HG02798 (cell line): ENCODE measurements around the gene TNK2.
"Not testable (repeated sequence)": the region's sequence is repeated elsewhere in the genome, so short reads cannot be mapped to it uniquely, and the experiment has no call there.

ENCODE experiments used
- ATAC-seq: cut with Tn5 transposase; IDR thresholded peaks from one replicate; pipeline ENCODE4 v1.9.1; 2021; ENCODE audit warnings: mild to moderate bottlenecking; ENCODE audit not compliant: unreplicated experiment, poor library complexity

The TNK2 gene

GRCh38 chr3:195873281-195873887, 35.0 kb downstream of the TNK2 start:
- no peak for ATAC-seq

DNA sequence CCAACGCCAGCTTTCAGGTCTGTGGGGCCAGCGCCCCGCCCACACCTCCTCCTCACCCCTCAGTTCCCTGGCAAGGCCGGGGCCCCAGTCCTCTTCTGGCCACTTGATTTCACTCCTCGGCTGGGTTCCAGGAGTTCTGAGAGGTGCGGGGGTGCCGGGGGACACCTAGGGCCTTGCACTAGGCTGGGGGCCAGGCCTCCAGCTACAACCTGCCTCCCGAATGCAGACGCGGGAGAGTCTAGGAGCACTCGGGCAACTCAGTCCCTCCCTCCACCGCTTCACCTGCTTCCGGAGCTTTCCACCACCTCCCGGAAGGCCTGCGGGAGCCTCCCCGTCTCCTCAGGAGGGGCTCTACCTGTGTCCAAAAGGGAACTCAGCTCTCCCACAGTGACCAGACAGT, 35.6 kb downstream of the TNK2 start:
- no peak for ATAC-seq

DNA sequence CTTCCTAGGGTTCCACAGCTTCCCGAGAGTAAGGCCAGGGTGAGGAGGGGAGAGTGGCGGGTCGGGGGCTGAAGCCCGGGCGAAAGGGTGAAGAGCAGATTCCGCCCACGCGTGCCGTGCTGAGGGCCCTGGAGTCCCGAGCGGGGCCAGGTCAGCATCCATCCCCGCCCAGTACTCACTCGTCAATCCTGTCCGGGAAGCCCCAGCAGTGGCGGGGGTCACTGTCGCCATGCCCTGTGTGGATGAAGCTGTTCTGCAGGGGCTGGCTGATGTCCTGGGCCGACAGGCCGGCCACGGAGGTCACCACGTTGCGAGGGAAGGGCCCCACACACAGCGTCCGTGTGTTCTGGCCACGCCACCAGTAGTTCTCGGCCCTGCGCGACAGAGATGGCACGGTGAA, 36.3 kb downstream of the TNK2 start:
- no peak for ATAC-seq

DNA sequence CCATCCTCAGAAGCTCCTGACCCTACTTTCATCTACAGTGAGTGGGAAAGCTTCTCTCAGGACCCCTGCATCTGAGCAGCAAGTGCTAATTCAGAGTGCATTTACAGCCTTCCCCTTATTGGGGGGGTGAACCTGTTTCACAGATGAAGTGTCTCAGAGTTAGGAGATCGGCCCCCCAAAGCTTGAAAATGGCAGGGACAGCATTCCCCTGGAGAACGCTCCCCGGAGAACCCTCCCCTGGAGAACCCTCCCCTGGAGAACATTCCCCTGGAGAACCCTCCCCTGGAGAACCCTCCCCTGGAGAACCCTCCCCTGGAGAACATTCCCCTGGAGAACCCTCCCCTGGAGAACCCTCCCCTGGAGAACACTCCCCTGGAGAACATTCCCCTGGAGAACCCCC, 36.7 kb downstream of the TNK2 start:
- ATAC-seq, result not testable (repeated sequence)

- ATAC-seq, result no peak
Observed at GRCh38 chr3:195870937-195871336, 37.4 kb downstream of the TNK2 start.

GRCh38 chr3:195870442-195870841, 37.9 kb downstream of the TNK2 start:
- ATAC-seq, result no peak

GRCh38 chr3:195869413-195870001, 38.8 kb downstream of the TNK2 start:
- ATAC-seq, result no peak

DNA sequence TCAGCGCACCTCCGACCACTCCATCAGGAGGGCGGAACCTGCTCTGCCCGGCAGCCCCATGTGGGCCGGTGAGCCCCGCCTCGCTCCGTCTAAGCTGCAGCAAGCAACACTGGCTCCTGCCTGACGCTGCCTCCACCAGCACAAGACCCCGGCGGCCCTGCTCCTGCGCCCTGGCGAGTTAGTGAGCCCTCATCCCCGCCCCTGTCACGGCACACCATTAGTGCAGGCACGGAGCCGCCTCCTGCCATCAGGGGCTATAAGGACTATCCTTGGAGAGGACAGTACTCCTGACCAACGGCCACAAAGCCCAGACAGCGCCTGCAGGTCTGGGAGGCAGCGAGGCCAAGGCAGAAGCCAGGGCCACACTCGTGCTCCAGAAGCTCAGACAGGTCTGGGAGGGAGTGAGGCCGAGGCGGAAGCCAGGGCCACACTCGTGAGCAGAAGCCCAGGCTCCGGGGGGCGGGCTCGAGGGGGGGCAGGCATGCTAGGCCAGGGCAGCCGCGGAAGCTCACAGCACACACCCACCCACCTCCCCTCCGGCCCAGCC, 39.4 kb downstream of the TNK2 start:
- no peak for ATAC-seq

DNA sequence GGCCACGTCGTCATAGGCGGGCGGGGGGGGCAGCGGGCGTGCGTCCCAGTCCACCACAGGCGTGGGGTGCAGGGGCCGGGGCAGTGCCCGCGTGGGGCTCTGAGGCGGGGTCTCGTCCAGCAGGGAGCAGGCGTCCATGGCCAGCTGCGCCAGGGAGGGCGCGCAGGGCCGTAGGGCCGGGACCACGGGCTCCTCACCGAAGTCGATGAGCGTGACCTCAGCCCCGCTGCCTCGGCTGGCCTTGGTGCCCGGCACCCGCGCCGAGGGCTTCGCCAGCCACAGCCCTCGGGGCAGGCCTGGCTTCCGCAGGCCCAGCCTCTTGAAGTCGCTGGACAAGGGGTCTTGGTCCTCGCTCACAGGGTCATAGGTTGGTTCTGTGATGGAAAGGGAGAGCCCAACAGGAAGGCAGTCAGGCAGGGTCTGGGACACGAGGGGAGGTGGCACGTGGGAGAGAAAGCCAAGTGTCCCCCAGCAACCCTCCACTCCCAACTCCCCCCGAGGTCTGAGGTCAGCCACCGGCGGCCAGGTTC, 40.0 kb downstream of the TNK2 start:
- no peak for ATAC-seq

GRCh38 chr3:195867631-195868335, 40.6 kb downstream of the TNK2 start:
- no peak for ATAC-seq

GRCh38 chr3:195866686-195867511, 41.5 kb downstream of the TNK2 start:
- no peak for ATAC-seq

- ATAC-seq, result no peak
Observed at GRCh38 chr3:195865752-195866151, 42.6 kb downstream of the TNK2 start.

GRCh38 chr3:195863121-195864061, 45.0 kb downstream of the TNK2 start:
- ATAC-seq, result no peak

DNA sequence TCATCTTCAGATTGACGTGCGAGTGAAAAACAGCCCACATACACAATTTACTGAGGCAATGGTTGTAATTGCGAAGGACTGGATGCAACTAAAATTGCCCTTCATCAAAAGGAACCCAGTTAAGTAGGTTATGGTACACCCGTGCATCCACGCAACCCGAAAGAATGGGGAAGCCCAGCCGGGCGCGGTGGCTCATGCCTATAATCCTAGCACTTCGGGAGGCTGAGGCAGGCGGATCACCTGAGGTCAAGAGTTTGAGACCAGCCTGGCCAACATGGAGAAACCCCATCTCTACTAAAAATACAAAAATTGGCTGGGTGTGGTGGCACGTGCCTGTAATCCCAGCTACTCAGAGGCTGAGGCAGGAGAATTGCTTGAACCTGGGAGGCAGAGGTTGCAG, 46.0 kb downstream of the TNK2 start:
- not testable (repeated sequence) for ATAC-seq

- no peak for ATAC-seq
Observed at GRCh38 chr3:195860456-195860855, 47.9 kb downstream of the TNK2 start.

DNA sequence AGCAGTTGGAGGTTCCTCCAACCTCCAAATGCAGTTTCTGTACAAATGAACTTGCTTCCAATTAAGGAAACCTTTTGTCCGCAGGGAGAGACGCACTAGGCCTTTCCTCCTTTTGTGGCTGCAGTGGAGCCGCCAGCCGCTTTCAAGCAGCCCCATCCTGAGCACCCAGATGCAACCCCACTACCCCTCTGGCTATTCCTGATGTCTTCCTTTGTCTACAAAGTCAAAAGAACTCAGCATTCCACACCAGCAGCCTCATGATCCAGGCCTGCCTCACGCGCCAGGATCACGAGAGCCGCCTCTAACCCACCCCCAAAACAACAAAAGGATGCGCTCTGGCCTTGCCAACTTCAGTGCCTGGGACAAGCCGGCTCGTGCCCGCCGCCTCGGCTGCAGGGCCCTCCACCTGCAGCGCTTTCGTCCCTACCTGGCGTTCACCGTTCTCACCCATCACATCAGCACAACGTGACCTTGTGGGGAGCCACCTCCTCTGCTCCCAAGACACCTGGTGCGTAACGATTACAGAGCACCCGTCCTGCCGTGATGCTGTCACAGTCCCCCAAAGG, 48.4 kb downstream of the TNK2 start:
- no peak for ATAC-seq

- no peak for ATAC-seq
Observed at GRCh38 chr3:195859061-195859845, 49.1 kb downstream of the TNK2 start.

- ATAC-seq, result no peak
Observed at GRCh38 chr3:195856410-195857084, 51.8 kb downstream of the TNK2 start.
